DND-41 (cell line): ENCODE results near the gene ANKRD12.

Experiments
- ATAC-seq: fragments of 200-7000 bp; cut with Tn5 transposase; 3 replicates; pipeline ENCODE4 v1.9.1; 2021; ENCODE audit warnings: low read depth; ENCODE audit not compliant: insufficient read depth
- DNase-seq: peaks from one replicate; pipeline ENCODE4 v3.0.0-alpha.2; 2020
- H2AFZ ChIP-seq: 2 replicates; pipeline ENCODE4 v1.6.0; 2012; ENCODE audit warnings: low read depth, low read length
- H3K27ac ChIP-seq: 2 replicates; pipeline ENCODE4 v1.5.1; 2012; ENCODE audit warnings: low read length, inconsistent platforms
- H3K27me3 ChIP-seq: fragments of 200-600 bp; sonication (generic); 2 replicates; pipeline ENCODE4 v1.6.0; 2012; ENCODE audit warnings: low read length, mild to moderate bottlenecking, inconsistent platforms; ENCODE audit not compliant: insufficient read depth, poor library complexity
- H3K36me3 ChIP-seq: 2 replicates; pipeline ENCODE4 v1.5.1; 2012; ENCODE audit warnings: low read length, inconsistent platforms; ENCODE audit not compliant: insufficient read depth
- H3K4me1 ChIP-seq: 2 replicates; pipeline ENCODE4 v1.5.1; 2012; ENCODE audit warnings: mild to moderate bottlenecking, low read length; ENCODE audit not compliant: insufficient read depth
- H3K4me2 ChIP-seq: 2 replicates; pipeline ENCODE4 v1.6.0; 2012; ENCODE audit warnings: mild to moderate bottlenecking, moderate library complexity, low read length, inconsistent platforms; ENCODE audit not compliant: insufficient read depth
- H3K4me3 ChIP-seq, 2 experiments: fragments of 200-600 bp in 1 of 2; shearing (Covaris generic) in 1 of 2; 2 replicates each; pipeline ENCODE4 v1.5.1; 2012 to 2016; ENCODE audit warnings: inconsistent platforms in 2 of 2, low read length in 2 of 2, mild to moderate bottlenecking in 2 of 2, low read depth in 1 of 2, moderate library complexity in 1 of 2
- H3K79me2 ChIP-seq: 2 replicates; pipeline ENCODE4 v1.6.0; 2012; ENCODE audit warnings: low read length, inconsistent platforms; ENCODE audit not compliant: insufficient read depth
- H3K9ac ChIP-seq: 2 replicates; pipeline ENCODE4 v1.6.0; 2012; ENCODE audit warnings: low read depth, mild to moderate bottlenecking, inconsistent platforms, low read length, moderate library complexity
- H3K9me3 ChIP-seq: 2 replicates; pipeline ENCODE4 v1.5.1; 2012; ENCODE audit warnings: low read length, moderate library complexity, mild to moderate bottlenecking, inconsistent platforms; ENCODE audit not compliant: insufficient read depth, severe bottlenecking
- H4K20me1 ChIP-seq: 2 replicates; pipeline ENCODE4 v1.6.0; 2012; ENCODE audit warnings: low read length; ENCODE audit not compliant: insufficient read depth
- CTCF ChIP-seq: IDR thresholded peaks from 2 replicates; pipeline ENCODE4 v1.5.1; 2012; ENCODE audit warnings: borderline replicate concordance, low read length, moderate library complexity, mild to moderate bottlenecking; ENCODE audit not compliant: poor library complexity, severe bottlenecking; ENCODE audit errors: extremely low read depth
- EZH2 ChIP-seq: IDR thresholded peaks from 3 replicates; pipeline ENCODE4 v1.6.1; 2012; ENCODE audit warnings: borderline replicate concordance, low read depth, mild to moderate bottlenecking, moderate library complexity, low read length, inconsistent platforms; ENCODE audit not compliant: severe bottlenecking

ANKRD12 gene

DNA sequence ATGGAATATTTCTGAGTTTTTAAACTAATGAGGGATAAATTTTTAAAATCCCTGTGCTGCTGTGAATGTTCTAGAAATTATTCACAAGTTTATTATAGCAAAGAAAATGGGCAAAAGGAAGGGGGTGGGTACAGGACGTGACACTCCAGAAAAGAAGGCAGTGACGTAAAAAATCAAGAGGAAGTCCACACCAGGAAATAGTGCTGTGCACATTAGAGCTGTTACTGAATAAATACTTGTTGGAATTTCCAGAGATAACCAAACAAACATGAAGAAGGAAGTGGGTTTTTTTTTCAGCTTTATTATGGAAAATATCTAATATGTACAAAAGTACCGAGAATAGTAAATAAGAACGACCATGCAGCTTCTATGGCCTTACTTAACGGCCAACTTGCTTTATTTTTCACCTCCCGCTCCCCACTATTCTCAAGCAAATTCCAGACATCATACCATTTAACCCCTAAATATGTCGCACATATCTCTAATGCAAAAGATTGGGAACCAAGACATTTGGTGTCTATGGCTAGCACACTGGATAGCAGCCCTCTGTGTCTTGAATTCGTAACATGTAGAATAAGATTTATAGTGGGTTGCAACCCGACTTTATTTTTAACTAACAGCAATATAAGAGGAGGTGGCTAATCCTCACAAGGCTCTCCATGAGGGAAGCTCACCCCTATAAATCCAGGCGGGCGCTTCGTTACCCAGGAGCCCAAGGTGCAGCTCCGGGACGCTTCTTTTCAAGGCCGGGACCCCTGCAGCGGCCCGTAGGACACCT is 34.7 kb upstream of the ANKRD12 start:
- DNase-seq (peak; percentile 33), ATAC-seq (peak; percentile 38)
- TF ChIP-seq EZH2 (no peak), CTCF (no peak)
- H3K9ac ChIP-seq = peak overlapping the region; percentile 92
- H3K79me2 ChIP-seq = peaks cover 54% of the 10 kb centered on the region
- H3K4me2 ChIP-seq = peak overlapping the region; percentile 84
- no peaks in the 10 kb centered on the region for H3K9me3 ChIP-seq
- no peaks in the 10 kb centered on the region for H3K27me3 ChIP-seq
- peaks cover 35% of the 10 kb centered on the region for H4K20me1 ChIP-seq
- H2AFZ ChIP-seq = peak overlapping the region; percentile 95
- peaks cover 42% of the 10 kb centered on the region for H3K4me1 ChIP-seq
- peak overlapping the region; percentile 89 to 92 for H3K4me3 ChIP-seq
- peaks cover 21% of the 10 kb centered on the region for H3K36me3 ChIP-seq
- H3K27ac ChIP-seq = peak overlapping the region; percentile 93

- DNase-seq (peak; percentile 98), ATAC-seq (peak; percentile 89)
- Histone ChIP-seq H2AFZ (peak within 1 kb of the TSS; percentile 95), H4K20me1 (peaks cover 43% of the 10 kb centered on the region), H3K9me3 (no peaks in the 10 kb centered on the region), H3K4me1 (peaks cover 50% of the 10 kb centered on the region), H3K27me3 (no peaks in the 10 kb centered on the region), H3K4me2 (peak within 1 kb of the TSS; percentile 84), H3K36me3 (peaks cover 28% of the 10 kb centered on the region), H3K9ac (peak within 1 kb of the TSS; percentile 92), H3K4me3 (peak within 1 kb of the TSS; percentile 89 to 92), H3K27ac (peak within 1 kb of the TSS; percentile 93), H3K79me2 (peaks cover 62% of the 10 kb centered on the region)
- no peak for TF ChIP-seq CTCF
Measured at GRCh38 chr18:9102508-9103375, 33.8 kb upstream of the ANKRD12 start, which contains the start of gene NDUFV2. NDUFV2 (plus strand) TSS chr18:9102699; CDS start chr18:9102744, 45 bp downstream.

GRCh38 chr18:9103376-9103873 is 33.2 kb upstream of the ANKRD12 start:
- Histone ChIP-seq H3K27me3 (no peaks in the 10 kb centered on the region), H3K4me1 (peaks cover 53% of the 10 kb centered on the region), H3K4me3 (peak overlapping the region; percentile 89 to 92), H4K20me1 (peaks cover 50% of the 10 kb centered on the region), H3K27ac (peak overlapping the region; percentile 93), H3K4me2 (peak overlapping the region; percentile 75), H3K36me3 (peaks cover 30% of the 10 kb centered on the region), H3K9me3 (no peaks in the 10 kb centered on the region), H3K9ac (peak overlapping the region; percentile 92), H2AFZ (no peak overlapping the region), H3K79me2 (peaks cover 69% of the 10 kb centered on the region)
- no peak for DNase-seq
- TF ChIP-seq EZH2 (no peak), CTCF (peak; percentile 34)
- ATAC-seq = no peak
